ENCODE results near the gene OAF. TPM values are rescaled to one million over a fixed set of nuclear protein-coding genes. Genes with fewer than 3 reads are reported as not detected.
"Not testable (repeated sequence)": the region's sequence is repeated elsewhere in the genome, so short reads cannot be mapped to it uniquely, and the experiment has no call there.

Gene OAF
- total RNA-seq, 1 experiment from 2014 or later, result 11.6 TPM

DNA sequence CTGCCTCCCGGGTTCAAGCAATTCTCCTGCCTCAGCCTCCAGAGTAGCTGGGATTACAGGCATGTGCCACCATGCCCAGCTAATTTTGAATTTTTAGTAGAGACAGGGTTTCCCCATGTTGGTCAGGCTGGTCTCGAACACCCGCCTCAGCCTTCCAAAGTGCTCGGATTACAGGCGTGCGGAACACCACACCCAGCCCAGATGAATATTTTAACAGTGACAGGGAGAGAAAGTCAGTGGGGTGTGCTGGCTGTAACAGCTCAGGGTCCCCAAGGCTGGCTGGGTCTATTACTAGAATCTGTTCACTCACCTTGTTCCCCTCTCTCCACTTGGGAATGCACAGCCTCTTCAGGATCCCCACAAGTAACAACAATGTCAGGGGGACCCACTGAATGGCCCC, 30.8 kb upstream of the OAF start:
- not testable (repeated sequence) for DNase-seq; H3K36me3 ChIP-seq (replicated peaks; ENCODE audit: control insufficient read depth, insufficient read depth, low read length); H3K4me3 ChIP-seq (ENCODE audit: insufficient read depth, low read depth, low read length); H3K27me3 ChIP-seq (ENCODE audit: control insufficient read depth, insufficient read depth, low read length)

- DNase-seq, result peak; percentile 70
- Histone ChIP-seq H3K4me3 (ENCODE audit: insufficient read depth, low read depth, low read length) (no peak overlapping the region), H3K27me3 (ENCODE audit: control insufficient read depth, insufficient read depth, low read length) (peaks cover 2% of the 10 kb centered on the region), H3K36me3 (replicated peaks; ENCODE audit: control insufficient read depth, insufficient read depth, low read length) (no peaks in the 10 kb centered on the region)
These were observed 30.1 kb upstream of the OAF start for GRCh38 chr11:120180551-120181232.

GRCh38 chr11:120181376-120181975, 29.4 kb upstream of the OAF start:
- Histone ChIP-seq H3K27me3 (ENCODE audit: control insufficient read depth, insufficient read depth, low read length) (peaks cover 3% of the 10 kb centered on the region), H3K36me3 (replicated peaks; ENCODE audit: control insufficient read depth, insufficient read depth, low read length) (no peaks in the 10 kb centered on the region), H3K4me3 (ENCODE audit: insufficient read depth, low read depth, low read length) (no peak overlapping the region)
- DNase-seq, result no peak

DNA sequence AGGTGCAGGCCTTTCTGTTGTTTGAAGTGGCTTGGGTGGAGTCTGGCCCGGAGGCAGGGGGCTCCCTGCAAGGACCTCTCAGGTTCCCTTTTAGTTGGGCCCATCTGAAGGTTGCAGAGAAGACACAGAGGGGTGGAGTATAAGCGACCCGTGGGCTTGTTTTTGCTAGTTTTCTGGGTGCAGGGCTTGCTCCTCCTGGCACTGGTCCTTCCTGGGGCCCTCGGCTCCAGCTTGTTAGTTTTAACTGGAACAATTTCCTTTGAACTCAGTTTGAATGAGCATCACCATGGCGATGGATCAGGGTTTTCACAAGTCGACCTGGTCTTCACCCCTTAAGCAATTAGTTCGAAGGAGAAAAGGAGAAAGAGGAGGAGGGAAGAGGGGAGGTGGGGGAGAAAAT, 28.5 kb upstream of the OAF start:
- Histone ChIP-seq H3K27me3 (ENCODE audit: control insufficient read depth, insufficient read depth, low read length) (peaks cover 3% of the 10 kb centered on the region), H3K4me3 (ENCODE audit: insufficient read depth, low read depth, low read length) (no peak overlapping the region), H3K36me3 (replicated peaks; ENCODE audit: control insufficient read depth, insufficient read depth, low read length) (no peaks in the 10 kb centered on the region)
- no peak for DNase-seq

- no peak overlapping the region for H3K4me3 ChIP-seq (ENCODE audit: insufficient read depth, low read depth, low read length)
- peaks cover 3% of the 10 kb centered on the region for H3K27me3 ChIP-seq (ENCODE audit: control insufficient read depth, insufficient read depth, low read length)
- DNase-seq, result peak; percentile 71
- no peaks in the 10 kb centered on the region for H3K36me3 ChIP-seq (replicated peaks; ENCODE audit: control insufficient read depth, insufficient read depth, low read length)
These were observed 27.9 kb upstream of the OAF start for GRCh38 chr11:120182790-120183491.

DNA sequence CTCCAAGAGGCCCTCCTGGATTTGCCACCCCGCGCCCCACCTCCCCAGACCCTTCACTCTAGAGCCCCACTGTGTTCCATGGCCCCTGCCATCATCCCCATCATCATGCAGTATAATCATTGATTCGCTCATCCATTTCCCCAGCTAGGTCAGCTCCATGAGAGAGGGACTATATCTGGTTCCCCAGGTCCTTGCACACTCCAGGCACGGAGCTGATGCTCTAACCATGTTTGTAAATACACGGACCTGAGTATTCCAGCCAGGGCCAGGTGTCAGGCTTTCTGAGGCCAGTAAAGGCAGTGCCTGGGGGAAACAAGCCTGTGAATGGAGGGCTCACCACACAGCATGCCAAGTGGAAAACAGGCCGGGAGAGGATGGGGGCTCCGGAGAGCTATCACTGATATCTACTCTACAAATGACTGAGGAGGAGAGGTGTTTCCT, 27.1 kb upstream of the OAF start:
- Histone ChIP-seq H3K36me3 (replicated peaks; ENCODE audit: control insufficient read depth, insufficient read depth, low read length) (no peaks in the 10 kb centered on the region), H3K27me3 (ENCODE audit: control insufficient read depth, insufficient read depth, low read length) (peaks cover 3% of the 10 kb centered on the region), H3K4me3 (ENCODE audit: insufficient read depth, low read depth, low read length) (no peak overlapping the region)
- DNase-seq, result no peak

DNA sequence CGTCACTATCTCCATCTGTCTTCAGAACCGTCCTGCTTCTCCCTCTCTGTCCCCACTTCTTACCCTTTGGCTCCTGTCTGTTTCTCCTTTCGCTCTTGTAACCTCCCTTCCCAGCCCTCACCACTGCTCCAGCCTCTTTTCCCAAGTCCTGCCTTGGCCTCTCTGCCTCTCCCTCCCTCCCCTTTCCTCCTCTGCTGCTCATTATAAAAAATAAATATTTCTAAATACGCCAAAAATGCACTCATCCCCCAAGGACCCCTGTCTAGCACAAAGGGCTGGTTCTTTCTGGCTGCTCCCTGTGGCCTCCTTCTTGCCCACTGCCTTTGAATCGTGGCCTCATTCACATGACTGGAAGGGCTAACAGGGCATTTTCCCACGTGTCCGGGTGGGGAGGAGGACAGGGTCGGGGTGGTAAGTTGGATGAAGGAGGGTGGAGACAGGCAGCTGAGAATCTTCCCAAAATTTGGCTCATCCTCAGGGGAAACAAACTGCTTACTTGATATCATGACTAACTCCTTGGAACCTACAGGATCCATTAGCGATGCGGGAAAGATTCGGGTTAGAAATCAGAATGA, 26.4 kb upstream of the OAF start:
- DNase-seq, result no peak
- H3K36me3 ChIP-seq (replicated peaks; ENCODE audit: control insufficient read depth, insufficient read depth, low read length), result no peaks in the 10 kb centered on the region
- no peak overlapping the region for H3K4me3 ChIP-seq (ENCODE audit: insufficient read depth, low read depth, low read length)
- H3K27me3 ChIP-seq (ENCODE audit: control insufficient read depth, insufficient read depth, low read length), result peaks cover 6% of the 10 kb centered on the region

- peaks cover 7% of the 10 kb centered on the region for H3K27me3 ChIP-seq (ENCODE audit: control insufficient read depth, insufficient read depth, low read length)
- DNase-seq, result no peak
- no peak overlapping the region for H3K4me3 ChIP-seq (ENCODE audit: insufficient read depth, low read depth, low read length)
- no peaks in the 10 kb centered on the region for H3K36me3 ChIP-seq (replicated peaks; ENCODE audit: control insufficient read depth, insufficient read depth, low read length)
These were observed 25.7 kb upstream of the OAF start for GRCh38 chr11:120184946-120185705.

DNA sequence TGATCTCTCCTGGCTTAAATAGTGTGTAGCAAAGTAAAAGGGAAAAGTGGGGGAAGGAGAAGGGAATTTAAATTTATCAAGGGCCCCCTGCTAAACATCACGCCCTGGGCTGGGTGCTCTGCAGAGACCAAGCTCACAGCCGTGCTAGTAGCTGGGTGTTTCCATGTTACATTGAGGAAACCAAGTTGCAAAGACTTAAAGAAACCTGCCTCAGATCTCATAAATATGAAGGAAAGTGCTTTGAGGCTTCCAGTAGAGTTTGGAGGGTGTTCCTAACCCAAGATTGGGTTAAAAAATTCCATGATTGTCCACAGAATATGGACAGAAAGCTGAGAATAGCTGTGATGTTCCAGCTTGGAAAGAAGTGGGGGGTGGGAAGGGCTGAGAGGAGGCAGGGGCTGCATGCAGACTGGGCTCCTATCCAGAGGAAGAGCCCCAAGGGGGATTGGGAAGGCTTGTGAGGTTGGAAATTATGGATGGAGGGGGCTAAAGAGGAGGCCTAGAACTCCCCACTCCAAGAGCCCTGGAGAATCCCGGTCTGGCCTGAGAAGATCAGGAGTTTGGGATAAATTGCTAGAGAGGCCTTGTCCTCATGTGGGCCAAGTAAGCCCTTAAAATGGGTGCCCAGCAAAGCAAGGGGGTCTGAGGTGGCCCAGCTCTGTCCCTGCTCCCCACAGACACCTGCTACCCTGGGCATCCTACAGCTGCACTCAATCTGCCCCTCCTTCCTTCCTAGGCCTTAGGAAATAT, 25.0 kb upstream of the OAF start:
- Histone ChIP-seq H3K27me3 (ENCODE audit: control insufficient read depth, insufficient read depth, low read length) (peaks cover 7% of the 10 kb centered on the region), H3K36me3 (replicated peaks; ENCODE audit: control insufficient read depth, insufficient read depth, low read length) (no peaks in the 10 kb centered on the region), H3K4me3 (ENCODE audit: insufficient read depth, low read depth, low read length) (no peak overlapping the region)
- no peak for DNase-seq

- Histone ChIP-seq H3K4me3 (ENCODE audit: insufficient read depth, low read depth, low read length) (no peak overlapping the region), H3K27me3 (ENCODE audit: control insufficient read depth, insufficient read depth, low read length) (peaks cover 7% of the 10 kb centered on the region), H3K36me3 (replicated peaks; ENCODE audit: control insufficient read depth, insufficient read depth, low read length) (no peaks in the 10 kb centered on the region)
- no peak for DNase-seq
These were observed 24.4 kb upstream of the OAF start for GRCh38 chr11:120186456-120186773.

GRCh38 chr11:120186774-120187591, 23.8 kb upstream of the OAF start:
- peaks cover 7% of the 10 kb centered on the region for H3K27me3 ChIP-seq (ENCODE audit: control insufficient read depth, insufficient read depth, low read length)
- no peak overlapping the region for H3K4me3 ChIP-seq (ENCODE audit: insufficient read depth, low read depth, low read length)
- H3K36me3 ChIP-seq (replicated peaks; ENCODE audit: control insufficient read depth, insufficient read depth, low read length), result no peaks in the 10 kb centered on the region
- DNase-seq, result no peak

GRCh38 chr11:120188371-120188770, 22.5 kb upstream of the OAF start:
- H3K27me3 ChIP-seq (ENCODE audit: control insufficient read depth, insufficient read depth, low read length), result peaks cover 7% of the 10 kb centered on the region
- no peak for DNase-seq
- H3K4me3 ChIP-seq (ENCODE audit: insufficient read depth, low read depth, low read length), result no peak overlapping the region
- no peaks in the 10 kb centered on the region for H3K36me3 ChIP-seq (replicated peaks; ENCODE audit: control insufficient read depth, insufficient read depth, low read length)

- H3K27me3 ChIP-seq (ENCODE audit: control insufficient read depth, insufficient read depth, low read length), result peaks cover 7% of the 10 kb centered on the region
- no peak for DNase-seq
- no peak overlapping the region for H3K4me3 ChIP-seq (ENCODE audit: insufficient read depth, low read depth, low read length)
- H3K36me3 ChIP-seq (replicated peaks; ENCODE audit: control insufficient read depth, insufficient read depth, low read length), result no peaks in the 10 kb centered on the region
These were observed 21.9 kb upstream of the OAF start for GRCh38 chr11:120188811-120189455.

All from H7 (cell line).